Jurkat, Clone E6-1 (cell line): Measurements from ENCODE around the gene RPGRIP1L.

Experiments used
- DNase-seq: peaks from one replicate; pipeline ENCODE4 v3.0.0-alpha.2; 2011; ENCODE audit warnings: low read depth, low spot score
- H3K4me3 ChIP-seq: 2 replicates; pipeline ENCODE4 v1.5.1; 2011; ENCODE audit warnings: mild to moderate bottlenecking, low read length, control low read depth, moderate library complexity

Gene RPGRIP1L

DNA sequence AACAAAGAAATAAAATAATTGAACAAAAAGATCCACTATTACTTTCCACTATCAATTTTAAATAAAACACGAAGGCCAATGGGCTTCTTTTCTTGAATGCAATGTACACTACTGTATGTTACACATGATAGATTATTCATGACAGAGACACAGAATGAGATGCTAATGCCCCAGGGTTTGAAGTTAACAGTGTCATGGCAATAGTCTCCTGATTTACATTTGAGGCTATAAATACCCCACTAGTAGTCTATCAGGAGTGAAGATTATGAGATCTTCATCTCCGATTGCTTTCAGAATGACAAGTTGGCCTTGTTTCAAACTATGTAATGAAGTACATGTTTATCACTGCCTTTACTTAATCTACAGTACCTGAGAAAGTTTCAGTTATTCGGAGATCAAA, 84.4 kb downstream of the RPGRIP1L start:
- no peak for DNase-seq
- no peak overlapping the region for H3K4me3 ChIP-seq

DNA sequence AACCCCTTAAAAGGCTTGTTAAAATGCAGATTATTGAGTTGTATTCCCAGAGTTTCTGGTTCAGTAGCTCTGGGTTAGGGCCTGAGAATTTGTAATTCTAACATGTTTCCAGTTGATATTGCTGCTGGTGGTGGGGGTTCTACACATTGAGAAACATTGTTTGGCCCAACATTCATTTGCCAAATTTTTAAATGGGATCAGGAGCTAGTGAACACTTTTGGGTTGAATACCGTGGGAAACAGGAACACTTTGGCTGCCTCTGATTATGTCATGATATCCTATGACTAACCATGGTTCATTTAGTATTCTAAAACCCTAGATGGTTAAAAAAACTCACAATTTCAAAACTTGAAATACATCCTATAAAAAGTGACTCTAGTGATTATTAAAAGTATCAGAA, 89.3 kb downstream of the RPGRIP1L start:
- no peak for DNase-seq
- H3K4me3 ChIP-seq, result no peak overlapping the region

DNA sequence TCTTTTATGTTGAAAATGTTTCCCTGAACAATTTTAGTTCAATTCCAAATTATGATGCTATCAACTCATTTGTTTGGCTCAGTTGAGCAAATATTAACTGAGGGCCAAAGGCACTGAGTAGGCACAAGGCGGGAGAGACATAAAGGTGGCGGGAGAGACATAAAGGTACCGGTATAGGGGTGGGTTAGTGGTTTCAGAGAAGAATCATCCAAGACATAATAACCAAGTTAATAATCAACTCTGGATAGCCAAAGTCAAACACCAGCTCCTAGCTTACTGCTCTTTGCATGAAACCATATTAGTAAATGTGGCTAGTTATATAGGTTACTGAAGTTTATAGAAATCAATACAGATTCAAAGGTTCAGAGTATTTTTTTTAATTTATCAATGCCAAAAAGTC, 91.7 kb downstream of the RPGRIP1L start:
- no peak overlapping the region for H3K4me3 ChIP-seq
- DNase-seq, result no peak

DNA sequence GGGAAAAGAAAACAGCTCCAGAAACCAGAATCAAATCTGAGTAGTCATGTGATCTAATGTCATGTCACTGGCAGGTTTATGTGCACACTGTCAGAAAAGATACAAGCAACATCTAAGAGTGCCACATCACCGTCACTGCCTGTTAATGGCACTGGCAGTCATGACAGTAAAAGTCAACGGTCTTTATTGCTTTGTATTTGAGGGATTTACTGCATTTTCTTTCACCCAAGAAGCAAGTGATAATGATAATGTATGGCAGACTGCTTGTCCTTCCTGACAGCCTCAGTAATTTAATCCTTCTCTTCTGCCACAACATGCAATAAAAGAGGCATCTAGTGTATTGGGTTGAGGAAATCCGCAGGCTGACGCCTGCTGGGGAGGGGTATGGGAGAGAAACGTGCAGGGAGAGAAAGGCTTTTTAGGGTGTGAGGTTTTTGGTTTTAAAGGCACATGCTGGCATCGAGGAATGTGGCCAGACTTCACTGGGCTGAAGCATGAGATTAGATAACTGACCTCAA, 92.4 kb downstream of the RPGRIP1L start:
- H3K4me3 ChIP-seq, result no peak overlapping the region
- DNase-seq, result no peak

DNA sequence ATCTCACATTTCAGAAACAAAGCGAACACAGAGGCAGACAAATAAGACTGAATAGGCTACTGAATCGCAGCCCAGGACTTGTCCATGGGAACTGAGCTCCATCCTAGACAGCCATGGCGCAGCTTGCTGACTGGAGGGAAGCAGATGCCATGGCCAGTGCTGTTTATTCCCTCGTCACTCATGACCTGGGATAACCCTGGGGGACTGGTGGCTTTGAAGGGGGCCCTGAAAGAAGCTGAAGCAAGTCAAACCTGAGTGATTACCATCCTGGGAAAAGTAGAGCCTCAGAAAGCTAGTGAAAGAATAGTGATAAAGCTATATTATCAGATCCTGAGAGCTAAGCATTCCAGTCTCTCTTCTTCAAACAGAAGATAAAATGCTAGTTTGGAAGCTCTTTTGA, 94.1 kb downstream of the RPGRIP1L start:
- DNase-seq, result no peak
- no peak overlapping the region for H3K4me3 ChIP-seq

DNA sequence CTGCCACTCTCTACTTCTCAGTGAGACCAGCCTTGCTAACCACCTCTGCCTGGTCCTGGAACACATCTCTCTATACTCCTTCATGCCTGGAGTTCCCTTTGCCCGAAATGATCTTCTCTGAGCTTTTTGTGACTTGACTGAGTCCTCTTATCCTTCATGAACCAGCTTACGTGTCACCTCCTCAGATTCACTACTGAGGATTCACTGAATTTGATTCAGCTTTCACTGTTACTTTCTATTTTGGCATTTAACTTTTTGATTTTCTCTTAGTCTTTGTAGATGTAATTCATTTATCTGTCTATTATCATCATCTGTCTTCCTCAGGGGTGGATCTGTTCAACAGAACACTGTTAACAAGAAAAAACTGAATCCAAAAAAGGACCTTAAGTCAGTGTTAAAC, 95.6 kb downstream of the RPGRIP1L start:
- DNase-seq, result no peak
- no peak overlapping the region for H3K4me3 ChIP-seq

DNA sequence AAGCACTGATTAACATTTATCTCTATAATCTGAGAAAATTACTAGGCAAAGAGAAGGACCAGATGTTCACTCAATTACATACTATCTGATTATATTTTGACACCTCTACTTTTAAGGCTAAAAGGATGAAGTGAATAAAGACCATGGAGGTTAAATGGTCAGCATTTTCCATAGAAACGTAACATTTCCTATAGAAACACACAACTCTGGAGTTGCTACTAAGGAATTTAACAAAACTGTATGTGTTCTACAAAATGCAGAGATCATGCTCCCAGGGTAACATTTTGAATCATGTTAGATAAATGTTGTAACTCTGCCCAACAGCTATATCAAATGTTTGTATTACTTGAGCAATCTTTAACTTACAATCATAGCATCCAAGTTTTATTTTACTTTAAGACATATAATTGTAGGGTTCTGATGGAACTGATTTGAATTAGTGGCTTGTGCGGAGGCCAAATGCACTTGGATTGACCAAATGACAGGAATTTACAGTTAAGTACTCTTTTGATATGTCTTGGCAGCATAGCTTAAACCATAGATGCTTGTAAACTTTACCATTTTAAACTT, 97.7 kb downstream of the RPGRIP1L start:
- H3K4me3 ChIP-seq, result no peak overlapping the region
- no peak for DNase-seq

DNA sequence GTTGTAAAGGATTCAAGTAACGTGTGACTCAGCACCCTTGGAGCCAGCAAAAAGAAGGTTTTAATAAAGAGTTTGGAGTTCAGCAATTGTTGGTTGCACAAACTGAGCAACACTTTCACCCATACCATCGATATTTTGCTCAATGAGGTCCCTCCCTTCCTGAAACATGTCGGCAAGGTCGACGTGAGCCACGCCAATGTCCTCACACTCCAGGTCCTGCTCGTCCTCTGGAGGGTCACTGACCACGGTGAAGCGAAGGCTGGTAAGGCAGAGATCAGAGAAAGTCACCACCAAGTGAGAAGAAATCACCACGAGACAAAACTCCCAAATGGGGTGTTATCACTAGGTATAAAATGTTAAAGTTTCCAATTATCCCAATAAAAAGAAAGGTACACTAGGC, 98.3 kb downstream of the RPGRIP1L start:
- no peak for DNase-seq
- no peak overlapping the region for H3K4me3 ChIP-seq

DNA sequence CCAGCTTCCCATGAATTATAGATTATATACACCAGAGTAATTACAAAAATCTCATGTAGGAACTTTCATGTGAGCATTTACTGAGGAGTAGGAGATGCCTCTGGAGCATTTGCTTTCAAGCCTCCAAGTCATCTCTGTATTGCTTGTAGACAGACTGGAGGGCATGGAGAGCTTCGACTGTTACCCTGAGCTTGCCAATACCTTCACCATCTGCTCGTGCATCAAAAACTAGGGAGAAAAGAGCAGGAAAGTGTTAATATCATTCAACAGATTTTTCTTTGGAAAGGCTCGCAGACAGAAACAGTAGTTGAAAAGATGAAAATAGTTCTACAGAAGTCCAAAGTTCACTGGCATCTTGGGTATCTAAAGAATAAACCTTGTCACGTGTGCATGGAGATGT, 101.7 kb downstream of the RPGRIP1L start:
- H3K4me3 ChIP-seq, result no peak overlapping the region
- no peak for DNase-seq

DNA sequence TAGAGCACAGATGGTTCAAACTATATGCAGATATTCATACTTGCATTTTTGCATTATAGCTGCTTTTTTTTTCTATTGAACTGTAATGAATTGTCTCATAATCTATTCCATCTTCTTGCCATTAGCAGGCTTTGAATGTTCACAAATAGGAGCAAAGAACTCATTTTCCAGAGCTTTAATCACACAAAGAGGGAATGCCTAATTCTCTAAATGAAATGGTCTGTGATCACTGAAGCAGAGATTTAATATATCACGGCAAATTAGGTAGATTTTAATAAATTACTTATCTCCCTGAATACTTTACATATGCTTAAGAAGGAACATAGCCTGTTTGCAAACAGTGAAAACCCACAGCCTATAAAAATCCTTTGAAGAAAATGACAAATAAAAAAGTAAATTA, 103.0 kb downstream of the RPGRIP1L start:
- no peak for DNase-seq

DNA sequence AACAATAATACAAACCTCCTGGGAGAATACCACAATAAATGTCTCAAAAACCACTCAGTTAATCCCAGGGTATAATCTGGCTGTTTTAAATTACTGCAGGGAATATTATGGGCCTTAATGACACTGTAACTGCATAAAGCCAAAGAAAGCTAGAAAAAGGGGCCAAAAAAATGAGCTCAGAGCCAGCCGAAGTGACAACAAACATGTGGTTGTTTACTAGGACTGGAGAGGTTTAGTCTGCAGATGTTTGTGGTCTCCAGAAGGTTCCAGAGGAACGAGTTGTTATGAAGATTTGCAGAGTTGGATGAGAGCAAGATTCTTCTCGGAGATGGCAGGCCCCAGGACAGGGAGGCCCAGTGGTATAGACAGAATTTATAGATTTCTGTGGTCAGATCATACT, 103.5 kb downstream of the RPGRIP1L start:
- H3K4me3 ChIP-seq, result no peak overlapping the region
- DNase-seq, result no peak

More for the DNA sequence above, 103.0 kb downstream of the RPGRIP1L start:
- H3K4me3 ChIP-seq, result no peak overlapping the region

DNA sequence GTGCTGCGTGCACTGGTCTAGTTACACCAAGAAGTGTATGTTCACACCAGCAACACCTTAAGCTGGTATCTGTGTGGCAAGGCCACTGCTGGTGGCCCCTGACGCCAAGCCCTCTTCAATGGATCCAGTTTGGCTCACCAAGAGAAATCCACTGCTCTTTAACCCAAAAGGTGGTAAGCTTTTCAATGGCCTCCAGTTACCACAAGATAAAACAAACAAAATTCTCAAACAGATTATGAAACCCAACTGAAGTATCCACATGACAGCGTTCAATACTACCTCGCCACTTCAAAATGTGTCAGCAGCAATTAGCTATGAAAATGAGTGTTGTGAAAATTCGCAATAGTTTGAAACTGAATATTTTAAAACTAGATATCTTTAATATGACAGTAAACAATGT, 104.1 kb downstream of the RPGRIP1L start:
- no peak overlapping the region for H3K4me3 ChIP-seq
- no peak for DNase-seq

DNA sequence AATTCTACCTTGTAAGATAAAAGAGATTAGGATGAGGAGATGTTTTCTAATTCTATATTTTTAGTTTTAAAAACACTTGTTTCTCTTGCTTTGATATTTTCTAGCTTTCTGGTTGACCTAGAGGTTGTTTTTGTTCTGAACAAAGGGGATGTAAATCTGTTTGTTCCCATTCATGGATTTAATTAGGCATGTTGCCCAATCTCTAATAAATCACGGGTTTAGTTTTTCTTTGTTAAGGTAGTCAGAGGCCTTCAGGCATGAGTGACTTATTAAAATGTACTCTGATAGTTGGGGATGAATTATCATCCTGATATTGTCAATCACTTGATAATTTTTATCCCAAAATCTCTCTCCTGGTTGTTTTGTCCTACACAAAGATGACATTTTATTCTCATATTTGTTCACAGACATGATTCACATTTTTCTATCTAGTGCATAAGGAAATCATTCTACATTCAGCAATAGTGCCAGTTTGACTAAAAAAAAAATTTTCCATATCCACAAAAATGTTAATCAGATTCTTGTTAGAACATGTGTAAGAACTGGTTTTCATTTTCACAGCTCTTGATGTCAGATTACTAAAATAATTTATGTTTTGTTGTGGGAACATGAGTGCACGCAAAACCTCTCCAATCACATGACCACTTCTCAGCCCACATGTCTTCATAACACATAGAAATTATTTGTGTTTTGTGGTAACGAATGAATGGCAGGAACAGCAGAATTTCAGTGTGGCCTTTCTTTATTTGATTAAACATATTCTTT, 105.0 kb downstream of the RPGRIP1L start:
- no peak for DNase-seq
- H3K4me3 ChIP-seq, result no peak overlapping the region

DNA sequence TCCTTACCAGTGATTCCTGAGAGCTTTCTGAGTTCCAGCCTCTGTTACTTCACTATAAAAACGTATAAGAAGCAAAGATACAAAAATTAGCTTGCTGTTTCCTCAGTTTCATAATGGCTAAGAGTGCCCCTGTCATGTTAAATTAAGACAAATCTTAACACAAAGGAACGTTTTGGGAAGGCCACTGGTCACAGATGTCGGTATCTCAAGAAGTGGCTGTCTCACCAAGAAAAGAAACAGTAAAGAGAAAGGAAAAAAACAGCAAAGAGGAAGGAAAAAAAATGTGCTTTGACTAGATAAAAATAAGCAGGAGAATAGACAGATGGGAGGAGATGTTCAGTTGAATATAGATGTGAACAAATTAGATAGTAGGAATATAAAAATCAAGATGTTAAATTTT, 105.9 kb downstream of the RPGRIP1L start:
- no peak overlapping the region for H3K4me3 ChIP-seq
- no peak for DNase-seq

DNA sequence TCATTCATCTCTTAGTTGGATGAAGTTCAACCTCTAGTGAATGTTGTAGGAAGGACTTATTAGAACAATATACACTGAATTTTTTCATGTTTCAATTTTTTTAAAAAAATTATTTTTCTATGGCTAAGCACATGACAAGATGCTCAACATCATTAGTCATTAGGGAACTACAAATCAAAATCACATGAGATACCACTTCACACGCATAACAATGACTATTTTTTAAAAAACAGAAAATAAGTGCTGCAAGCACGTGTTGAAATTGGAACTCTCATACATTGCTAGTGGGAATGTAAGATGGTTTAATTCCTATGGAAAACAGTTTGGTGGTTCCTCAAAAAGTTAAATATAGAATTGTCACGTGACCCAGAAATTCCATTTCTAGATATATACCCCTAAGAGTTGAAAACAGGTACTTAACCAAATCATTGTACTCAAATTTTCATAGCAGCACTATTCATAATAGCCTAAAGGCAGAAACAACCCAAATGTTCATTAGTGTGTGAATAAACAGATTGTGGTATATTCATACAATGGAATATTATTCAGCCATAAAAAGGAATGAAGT, 115.5 kb downstream of the RPGRIP1L start:
- DNase-seq, result no peak
- no peak overlapping the region for H3K4me3 ChIP-seq

DNA sequence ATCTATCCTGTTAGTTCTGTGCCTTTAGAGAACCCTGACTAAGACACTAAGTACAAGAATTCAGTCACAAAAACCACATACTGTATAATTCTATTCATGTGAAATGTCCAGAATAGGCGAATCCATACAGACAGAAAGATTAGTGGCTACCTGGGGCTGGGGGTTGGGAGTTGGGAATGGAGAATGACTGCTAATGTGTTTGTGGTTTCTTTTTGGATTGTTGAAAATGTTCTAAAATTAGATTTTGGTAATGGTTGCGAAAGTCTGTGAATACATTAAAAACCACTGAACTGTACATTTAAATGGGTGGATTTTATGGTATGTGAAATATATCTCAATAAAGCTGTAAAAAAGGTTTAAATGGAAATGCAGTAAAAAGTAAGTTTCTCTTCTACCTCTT, 120.3 kb downstream of the RPGRIP1L start:
- no peak for DNase-seq
- H3K4me3 ChIP-seq, result no peak overlapping the region

DNA sequence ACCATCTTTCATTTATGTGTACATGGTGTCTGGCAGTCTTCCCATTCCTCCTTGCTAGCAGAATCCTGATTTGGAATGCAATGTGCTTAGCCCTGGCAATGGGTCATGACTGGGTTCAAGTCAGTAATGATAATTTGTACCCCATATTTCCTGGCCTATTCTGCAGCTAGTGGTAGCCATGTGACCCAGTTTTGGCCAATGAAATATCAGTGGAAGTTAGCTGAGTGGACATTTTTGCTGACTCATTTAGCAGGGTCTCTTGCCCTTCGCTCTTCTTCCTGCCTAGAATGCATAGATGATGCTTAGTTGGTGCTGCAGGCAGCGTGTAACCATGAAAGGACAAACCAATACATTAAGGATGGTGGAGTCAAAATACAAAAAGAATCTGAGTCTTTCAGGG, 121.9 kb downstream of the RPGRIP1L start:
- no peak for DNase-seq
- H3K4me3 ChIP-seq, result no peak overlapping the region

DNA sequence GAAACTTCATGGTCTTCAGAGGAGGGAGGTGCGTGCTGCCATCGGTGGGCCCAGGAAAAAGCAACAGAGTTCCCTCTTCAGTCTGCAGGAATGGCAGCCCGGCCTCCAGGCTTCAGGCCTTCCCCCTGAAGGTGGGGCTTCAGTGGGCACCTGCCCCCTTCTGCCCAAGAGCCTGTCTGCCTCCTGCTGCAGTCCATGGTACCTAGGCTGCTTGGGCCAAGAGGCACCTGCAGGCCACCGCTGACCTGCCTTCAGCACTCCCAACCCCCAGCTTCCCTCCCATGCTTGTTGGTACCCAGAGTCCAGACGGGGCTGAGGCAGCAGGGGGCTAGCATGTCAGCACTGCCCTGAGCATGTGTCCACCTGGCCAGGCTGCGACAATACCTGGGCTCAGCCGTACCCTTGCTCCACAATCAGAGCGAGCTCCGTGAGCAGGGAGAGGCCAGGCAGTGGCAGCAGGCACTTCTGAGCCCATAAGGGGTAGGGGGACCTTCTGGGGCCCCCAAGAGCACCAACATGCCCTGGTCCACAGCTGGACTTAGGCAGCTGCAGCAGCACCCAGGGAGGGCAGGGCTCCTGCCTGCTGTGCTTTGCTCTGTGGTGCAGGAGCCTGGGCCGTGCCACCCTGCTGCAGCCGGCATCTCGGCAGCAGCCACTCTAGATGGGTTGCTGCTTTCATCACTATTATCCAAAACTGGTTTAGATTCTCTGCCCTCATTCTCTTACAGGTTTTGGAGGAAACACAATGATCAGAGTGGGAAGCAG, 123.4 kb downstream of the RPGRIP1L start:
- H3K4me3 ChIP-seq, result no peak overlapping the region
- DNase-seq, result no peak

DNA sequence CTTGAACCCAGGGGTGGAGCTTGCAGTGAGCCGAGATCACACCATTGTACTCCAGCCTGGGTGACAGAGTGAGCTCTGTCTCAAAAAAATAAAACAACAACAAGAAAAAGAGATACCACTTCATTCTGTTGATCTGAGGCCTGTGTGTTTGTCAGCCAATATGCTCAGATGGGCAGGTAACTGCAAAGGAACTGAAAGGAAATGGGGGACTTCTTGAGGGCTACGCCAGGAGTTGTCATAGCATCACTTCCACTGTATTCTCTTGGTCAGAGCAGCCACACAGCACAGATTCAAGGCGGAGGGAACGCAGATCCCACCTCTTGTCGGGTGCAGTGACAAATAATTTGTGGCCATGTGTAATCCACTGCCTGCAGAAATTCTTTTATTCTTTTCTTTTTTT, 126.8 kb downstream of the RPGRIP1L start:
- no peak overlapping the region for H3K4me3 ChIP-seq
- DNase-seq, result no peak

DNA sequence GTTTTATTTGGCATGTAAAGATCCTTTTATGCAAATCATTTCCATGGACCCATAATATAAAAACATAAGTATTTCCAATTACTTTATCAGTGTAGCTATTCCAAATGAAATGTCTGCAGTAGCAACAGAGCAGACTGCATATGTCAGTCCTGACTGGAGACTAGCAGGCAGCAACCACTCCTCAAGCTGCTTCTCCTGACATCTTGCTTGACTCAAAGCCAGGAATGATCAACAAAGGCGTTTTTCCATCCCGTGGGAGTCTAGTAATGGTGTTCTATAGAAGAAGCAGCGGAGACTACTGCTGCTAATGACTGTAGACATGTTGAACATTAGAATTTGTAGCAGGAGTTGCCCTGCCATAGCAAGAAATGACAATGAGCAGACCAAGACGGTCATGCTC, 127.4 kb downstream of the RPGRIP1L start:
- no peak for DNase-seq
- H3K4me3 ChIP-seq, result no peak overlapping the region
